Esophagus (tissue), 2 donors: ENCODE data around the gene MS4A14. TPM values are rescaled to one million over a fixed set of nuclear protein-coding genes. Genes with fewer than 3 reads are reported as not detected.
"Not testable (repeated sequence)": the region's sequence is repeated elsewhere in the genome, so short reads cannot be mapped to it uniquely, and the experiment has no call there.

ENCODE experiments used
- H3K27ac ChIP-seq, 2 donors: one replicate each; pipeline ENCODE4 v1.5.1; 2013; ENCODE audit warnings: low read depth in 2 of 2, mild to moderate bottlenecking in 2 of 2, inconsistent platforms in 1 of 2, low read length in 1 of 2, moderate library complexity in 1 of 2
- H3K27me3 ChIP-seq, 2 donors: one replicate each; pipeline ENCODE4 v1.6.1; 2013; ENCODE audit warnings: low read length in 2 of 2, control low read depth in 1 of 2, mild to moderate bottlenecking in 1 of 2; ENCODE audit not compliant: insufficient read depth in 2 of 2, control insufficient read depth in 1 of 2
- H3K36me3 ChIP-seq, 2 donors: one replicate each; pipeline ENCODE4 v1.6.1; 2013; ENCODE audit warnings: low read length in 1 of 2; ENCODE audit not compliant: control insufficient read depth in 2 of 2, insufficient read depth in 2 of 2
- H3K4me1 ChIP-seq, 2 donors: one replicate each; pipeline ENCODE4 v1.6.1; 2013; ENCODE audit warnings: low read length in 1 of 2; ENCODE audit not compliant: control insufficient read depth in 2 of 2, insufficient read depth in 2 of 2
- H3K4me3 ChIP-seq, 2 donors: one replicate each; pipeline ENCODE4 v1.5.1; 2013; ENCODE audit warnings: low read length in 2 of 2, mild to moderate bottlenecking in 2 of 2, low read depth in 1 of 2, moderate library complexity in 1 of 2
- H3K9me3 ChIP-seq, 2 donors: one replicate each; pipeline ENCODE4 v1.6.1; 2013; ENCODE audit warnings: mild to moderate bottlenecking in 2 of 2, low read depth in 1 of 2, low read length in 1 of 2, moderate library complexity in 1 of 2; ENCODE audit not compliant: control insufficient read depth in 2 of 2, insufficient read depth in 1 of 2
- WGBS, 2 donors: extraction: QIAGEN DNeasy Blood & Tissue Kit; methylation state at CpG; one replicate each; pipeline ENCODE4 v1.1.7; 2013; 5-methylcytosine and 5-hydroxymethylcytosine counted together
- polyA plus RNA-seq, 2 donors: library from polyadenylated mRNA; stranded (reverse); fragments of 200-250 nt; gene quantifications; one replicate each; pipeline ENCODE4 v1.2.3, GENCODE V29; 2013
- donor health status: healthy with polysubstance abuse.
- donor health status: Bipolar disorder and iron deficiency.

MS4A14 gene
- polyA plus RNA-seq, 2 donors, result 0.16 to 0.26 TPM

DNA sequence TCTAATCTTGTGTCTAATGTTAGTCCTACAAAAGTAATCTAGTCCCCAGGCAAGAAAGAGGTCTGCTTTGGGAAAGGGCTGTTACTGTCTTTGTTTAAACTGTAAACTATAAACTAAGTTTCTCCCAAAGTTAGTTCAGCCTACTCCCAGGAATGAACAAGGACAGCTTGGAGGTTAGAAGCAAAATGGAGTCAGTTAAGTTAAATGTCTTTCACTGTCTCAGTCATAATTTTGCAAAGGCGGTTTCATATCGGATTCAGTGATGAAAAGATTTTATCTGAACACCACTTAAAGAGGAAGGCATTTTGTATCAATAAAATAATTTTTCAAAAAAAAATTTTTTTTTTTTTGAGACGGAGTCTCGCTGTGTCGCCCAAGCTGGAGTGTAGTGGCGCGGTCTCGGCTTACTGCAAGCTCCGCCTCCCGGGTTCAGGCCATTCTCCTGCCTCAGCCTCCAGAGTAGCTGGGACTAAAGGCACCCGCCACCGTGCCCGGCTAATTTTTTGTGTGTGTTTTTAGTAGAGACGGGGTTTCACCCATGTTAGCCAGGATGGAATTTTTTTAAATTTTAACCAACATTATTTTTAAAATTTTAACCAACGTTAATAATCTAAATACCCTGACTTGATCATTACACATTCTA, 29.9 kb upstream of the MS4A14 start:
- H3K27me3 ChIP-seq, H3K4me1 ChIP-seq, H3K4me3 ChIP-seq, H3K27ac ChIP-seq, H3K9me3 ChIP-seq, H3K36me3 ChIP-seq: not testable (repeated sequence)
- WGBS, 2 donors, result 90% methylated on average over 15 of the region's 15 CpGs

- Histone ChIP-seq H3K9me3 (no peaks in the 10 kb centered on the region), H3K4me3 (no peak overlapping the region), H3K27me3 (no peaks in the 10 kb centered on the region), H3K36me3 (no peaks in the 10 kb centered on the region), H3K4me1 (no peaks in the 10 kb centered on the region), H3K27ac (no peak overlapping the region)
- WGBS, 2 donors, result 30 to 35% methylated on average over 2 of the region's 2 CpGs
These were observed 29.2 kb upstream of the MS4A14 start for GRCh38 chr11:60367009-60367408.

DNA sequence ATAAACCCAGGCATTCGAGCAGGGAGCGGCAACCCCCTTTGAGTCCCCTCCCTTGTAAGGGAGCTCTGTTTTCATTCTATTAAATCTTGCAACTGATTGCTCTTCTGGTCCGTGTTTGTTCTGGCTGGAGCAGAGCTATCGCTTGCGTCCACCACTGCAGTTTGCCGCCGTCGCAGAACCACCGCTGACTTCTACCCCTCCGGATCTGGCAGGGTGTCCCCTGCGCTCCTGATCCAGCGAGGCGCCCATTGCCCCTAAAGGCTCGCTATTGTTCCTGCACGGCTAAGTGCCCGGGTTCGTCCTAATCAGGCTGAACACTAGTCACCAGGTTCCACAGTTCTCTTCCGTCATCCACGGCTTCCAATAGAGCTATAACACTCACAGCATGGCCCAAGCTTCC, 28.4 kb upstream of the MS4A14 start:
- Histone ChIP-seq H3K9me3 (no peaks in the 10 kb centered on the region), H3K4me1 (no peaks in the 10 kb centered on the region), H3K27ac (no peak overlapping the region), H3K36me3 (no peaks in the 10 kb centered on the region), H3K4me3 (no peak overlapping the region), H3K27me3 (no peaks in the 10 kb centered on the region)
- 93 to 95% methylated on average over 19 of the region's 19 CpGs for WGBS, 2 donors

- no peak overlapping the region for H3K4me3 ChIP-seq
- H3K4me1 ChIP-seq, result no peaks in the 10 kb centered on the region
- H3K27ac ChIP-seq, result no peak overlapping the region
- H3K36me3 ChIP-seq, result no peaks in the 10 kb centered on the region
- H3K27me3 ChIP-seq, result no peaks in the 10 kb centered on the region
- no peaks in the 10 kb centered on the region for H3K9me3 ChIP-seq
- 33 to 34% methylated on average over 2 of the region's 2 CpGs for WGBS, 2 donors
These were observed 25.9 kb upstream of the MS4A14 start for GRCh38 chr11:60370252-60370810.

DNA sequence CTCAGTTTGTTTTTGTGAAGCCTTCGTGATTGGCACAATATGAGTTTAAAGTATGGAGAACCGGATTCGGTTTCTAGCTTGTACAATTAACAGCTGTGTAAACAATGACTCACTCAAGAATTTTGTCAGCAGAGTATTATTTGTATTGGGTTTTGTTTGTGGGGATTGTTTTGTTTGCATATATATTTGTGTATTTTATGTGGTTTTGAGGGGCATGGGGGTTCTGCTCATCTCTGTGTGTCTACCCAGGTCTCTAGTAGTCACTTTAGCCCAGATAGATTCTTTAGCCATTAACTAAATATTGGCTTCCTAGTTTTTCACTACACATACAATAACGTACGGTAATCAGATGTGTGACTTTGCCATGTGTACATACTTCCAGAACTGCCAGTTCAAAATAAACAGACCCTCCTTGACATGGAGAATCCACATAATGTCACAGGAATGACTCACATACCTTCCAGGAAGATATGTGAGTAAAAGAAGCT, 25.4 kb upstream of the MS4A14 start:
- Histone ChIP-seq H3K36me3 (no peaks in the 10 kb centered on the region), H3K27me3 (no peaks in the 10 kb centered on the region), H3K9me3 (no peaks in the 10 kb centered on the region), H3K4me1 (no peaks in the 10 kb centered on the region), H3K4me3 (no peak overlapping the region), H3K27ac (no peak overlapping the region)
- WGBS, 2 donors, result 27 to 31% methylated on average over 5 of the region's 5 CpGs

DNA sequence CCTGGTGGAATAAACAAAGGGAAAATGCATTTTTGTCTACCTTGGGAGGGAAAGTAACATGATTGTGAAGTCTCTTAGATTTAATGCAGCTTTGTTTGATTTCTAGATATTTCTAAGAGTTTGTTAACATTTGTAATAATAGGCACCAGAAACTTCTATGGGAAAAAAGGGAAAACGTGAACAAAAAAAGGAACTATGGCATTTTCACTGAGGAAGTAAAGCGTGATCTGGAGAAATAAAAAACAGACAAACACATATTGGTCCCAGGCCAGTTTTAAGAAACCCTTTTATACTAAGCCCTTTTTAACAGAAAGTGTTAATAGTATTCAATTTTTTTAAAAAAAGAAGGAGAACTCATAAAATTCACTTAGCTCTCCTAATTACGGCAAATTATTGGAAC, 24.9 kb upstream of the MS4A14 start:
- no peak overlapping the region for H3K27ac ChIP-seq
- no peak overlapping the region for H3K4me3 ChIP-seq
- no peaks in the 10 kb centered on the region for H3K4me1 ChIP-seq
- no peaks in the 10 kb centered on the region for H3K9me3 ChIP-seq
- no peaks in the 10 kb centered on the region for H3K27me3 ChIP-seq
- 67 to 69% methylated on average over 3 of the region's 3 CpGs for WGBS, 2 donors
- H3K36me3 ChIP-seq, result no peaks in the 10 kb centered on the region

DNA sequence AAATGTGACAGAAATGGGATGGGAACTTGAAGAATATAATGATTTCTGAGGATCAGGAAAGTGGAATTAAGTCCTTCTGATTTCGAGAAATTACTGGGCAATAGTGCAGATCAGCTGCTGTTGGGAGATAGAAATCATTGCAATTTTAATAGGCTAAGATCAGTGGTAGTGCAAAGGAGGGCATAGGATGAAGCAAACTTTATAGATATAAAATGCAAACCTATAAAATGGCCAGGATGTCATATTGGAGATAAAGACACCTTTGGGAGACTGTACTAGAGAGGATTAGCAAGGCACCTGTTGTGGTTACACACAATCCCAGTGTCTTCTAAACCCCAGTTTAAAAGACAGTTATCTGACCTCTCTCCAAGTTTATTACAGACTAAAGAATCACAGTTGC, 24.4 kb upstream of the MS4A14 start:
- Histone ChIP-seq H3K4me1 (no peaks in the 10 kb centered on the region), H3K4me3 (no peak overlapping the region), H3K27me3 (no peaks in the 10 kb centered on the region), H3K36me3 (no peaks in the 10 kb centered on the region), H3K27ac (no peak overlapping the region), H3K9me3 (no peaks in the 10 kb centered on the region)
- 69 to 74% methylated on average over 1 of the region's 1 CpG for WGBS, 2 donors

DNA sequence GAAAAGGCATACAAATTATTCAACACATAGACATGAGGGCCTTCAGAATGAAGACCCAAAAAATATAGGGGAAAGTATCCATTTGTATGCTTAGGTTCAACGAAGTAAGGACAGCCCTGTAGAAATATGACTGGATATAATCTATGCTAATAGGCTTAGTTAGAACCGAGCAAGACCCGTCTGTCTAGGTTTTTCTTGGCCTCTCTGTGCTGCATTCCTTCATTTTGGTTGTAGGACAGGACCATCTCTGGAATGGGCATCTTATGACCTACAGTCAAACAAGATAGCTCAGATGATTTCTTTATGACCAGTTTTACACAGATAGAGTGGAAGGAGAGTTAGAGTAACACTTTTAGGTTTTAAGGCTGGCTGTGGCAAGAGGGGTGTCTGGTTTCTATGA, 23.5 kb upstream of the MS4A14 start:
- Histone ChIP-seq H3K4me1 (no peaks in the 10 kb centered on the region), H3K9me3 (no peaks in the 10 kb centered on the region), H3K27me3 (no peaks in the 10 kb centered on the region), H3K27ac (no peak overlapping the region), H3K4me3 (no peak overlapping the region), H3K36me3 (no peaks in the 10 kb centered on the region)
- 83 to 87% methylated on average over 3 of the region's 3 CpGs for WGBS, 2 donors

- Histone ChIP-seq H3K27ac (no peak overlapping the region), H3K4me1 (no peaks in the 10 kb centered on the region), H3K27me3 (no peaks in the 10 kb centered on the region), H3K9me3 (no peaks in the 10 kb centered on the region), H3K4me3 (no peak overlapping the region), H3K36me3 (no peaks in the 10 kb centered on the region)
- 96 to 97% methylated on average over 3 of the region's 3 CpGs for WGBS, 2 donors
These were observed 20.9 kb upstream of the MS4A14 start for GRCh38 chr11:60375316-60375715.

DNA sequence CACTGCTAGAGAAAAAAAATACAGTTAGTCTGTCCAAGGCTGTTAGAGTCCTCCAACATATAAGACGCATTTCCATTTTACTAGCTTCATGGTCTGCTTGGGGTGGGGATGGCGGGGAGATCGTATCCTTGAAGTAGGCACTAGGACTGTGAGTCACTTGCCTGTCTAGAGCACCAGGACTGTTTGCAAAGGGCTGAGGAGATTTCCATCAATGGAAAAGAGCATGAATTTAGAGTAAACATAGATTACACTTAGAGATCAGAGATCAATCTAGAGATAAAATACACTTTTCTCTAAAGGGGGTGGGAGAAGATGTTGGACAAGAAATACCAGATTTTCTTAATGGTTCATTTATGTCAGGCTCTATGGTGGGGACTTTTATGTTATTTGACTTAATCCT, 19.7 kb upstream of the MS4A14 start:
- Histone ChIP-seq H3K27ac (no peak overlapping the region), H3K36me3 (no peaks in the 10 kb centered on the region), H3K4me1 (no peaks in the 10 kb centered on the region), H3K4me3 (no peak overlapping the region), H3K27me3 (no peaks in the 10 kb centered on the region), H3K9me3 (no peaks in the 10 kb centered on the region)
- WGBS, 2 donors, result 73 to 74% methylated on average over 3 of the region's 3 CpGs
